NB4 (cell line): ENCODE measurements around the gene PRAMEF4.
"Not testable (repeated sequence)": the region's sequence is repeated elsewhere in the genome, so short reads cannot be mapped to it uniquely, and the experiment has no call there.

Source experiments
- DNase-seq: peaks from one replicate; pipeline ENCODE4 v3.0.0; 2010; ENCODE audit warnings: low read depth
- H3K4me3 ChIP-seq: one replicate; pipeline ENCODE4 v1.5.1; 2011; ENCODE audit warnings: mild to moderate bottlenecking, low read depth, low read length, moderate library complexity
- CTCF ChIP-seq: IDR thresholded peaks from one replicate; pipeline ENCODE4 v1.5.1; 2012; ENCODE audit warnings: low read depth, low read length
- MAX ChIP-seq: IDR thresholded peaks from 2 replicates; pipeline ENCODE4 v1.6.1; 2011; ENCODE audit warnings: low read depth, low read length
- MYC ChIP-seq: IDR thresholded peaks from 2 replicates; pipeline ENCODE4 v1.6.1; 2011; ENCODE audit warnings: low read depth, low read length

Gene PRAMEF4

GRCh38 chr1:12886101-12886500 is at the start of gene PRAMEF4:
Gene PRAMEF4, minus strand, starts transcription at chr1:12886201. Its CDS starts 2,807 bp downstream, at chr1:12883394.
- not testable (repeated sequence) for H3K4me3 ChIP-seq, DNase-seq

GRCh38 chr1:12924368-12924767 is 38.4 kb upstream of the PRAMEF4 start:
- DNase-seq, H3K4me3 ChIP-seq: not testable (repeated sequence)
- peak; percentile 8 for TF ChIP-seq CTCF

GRCh38 chr1:12921749-12922148 is 35.7 kb upstream of the PRAMEF4 start:
- not testable (repeated sequence) for H3K4me3 ChIP-seq
- peak; percentile 0 for DNase-seq

GRCh38 chr1:12916310-12916709 is 30.3 kb upstream of the PRAMEF4 start, which contains the start of gene PRAMEF7:
Gene PRAMEF7, plus strand, starts transcription at chr1:12916610. Its CDS starts 1,083 bp downstream, at chr1:12917693.
- DNase-seq, H3K4me3 ChIP-seq: not testable (repeated sequence)

GRCh38 chr1:12903793-12904572 is 18.0 kb upstream of the PRAMEF4 start:
- not testable (repeated sequence) for DNase-seq, H3K4me3 ChIP-seq

- H3K4me3 ChIP-seq, DNase-seq: not testable (repeated sequence)
Observed at GRCh38 chr1:12899186-12899585, 13.2 kb upstream of the PRAMEF4 start.

- DNase-seq, H3K4me3 ChIP-seq: not testable (repeated sequence)
Observed at GRCh38 chr1:12898170-12898569, 12.2 kb upstream of the PRAMEF4 start, which contains the start of gene PRAMEF10. Gene PRAMEF10, minus strand, starts transcription at chr1:12898270. Its CDS starts 2,423 bp downstream, at chr1:12895847.

GRCh38 chr1:12878453-12878852 is 7.5 kb downstream of the PRAMEF4 start:
- not testable (repeated sequence) for DNase-seq, H3K4me3 ChIP-seq

GRCh38 chr1:12863131-12863880 is 22.7 kb downstream of the PRAMEF4 start:
- not testable (repeated sequence) for H3K4me3 ChIP-seq, DNase-seq

- H3K4me3 ChIP-seq, DNase-seq: not testable (repeated sequence)
Observed at GRCh38 chr1:12856786-12857185, 29.2 kb downstream of the PRAMEF4 start, which contains the start of gene PRAMEF2. Gene PRAMEF2, plus strand, starts transcription at chr1:12857086. Its CDS starts 1,924 bp downstream, at chr1:12859010.

GRCh38 chr1:12851779-12852178 is 34.2 kb downstream of the PRAMEF4 start:
- TF ChIP-seq MAX (no peak), CTCF (no peak), MYC (no peak)
- no peak for DNase-seq
- no peak overlapping the region for H3K4me3 ChIP-seq

GRCh38 chr1:12848620-12849019 is 37.4 kb downstream of the PRAMEF4 start, which contains the start of gene HNRNPCL1:
Gene HNRNPCL1, minus strand, starts transcription at chr1:12848720. Its CDS starts 431 bp downstream, at chr1:12848289.
- not testable (repeated sequence) for H3K4me3 ChIP-seq, DNase-seq

- H3K4me3 ChIP-seq, DNase-seq: not testable (repeated sequence)
Observed at GRCh38 chr1:12833251-12833650, 52.8 kb downstream of the PRAMEF4 start.

GRCh38 chr1:12831310-12831709 is 54.7 kb downstream of the PRAMEF4 start, which contains the start of gene PRAMEF11:
Gene PRAMEF11, minus strand, starts transcription at chr1:12831410. Its CDS starts 2,621 bp downstream, at chr1:12828789.
- DNase-seq, H3K4me3 ChIP-seq: not testable (repeated sequence)
